HEK293 (cell line): Measurements from ENCODE around the gene TPRG1.

Source experiments
- CTCF ChIP-seq: fragments of 450-650 bp; formaldehyde crosslinking; IDR thresholded peaks from 2 replicates; pipeline ENCODE4 v1.5.1; 2016; ENCODE audit warnings: missing biosample characterization, missing genetic modification characterization
- RBAK ChIP-seq: fragments of 450-650 bp; formaldehyde crosslinking; IDR thresholded peaks from 2 replicates; pipeline ENCODE4 v1.5.1; 2016; ENCODE audit warnings: missing biosample characterization, missing genetic modification characterization
- REST ChIP-seq: fragments of 450-650 bp; formaldehyde crosslinking; IDR thresholded peaks from 2 replicates; pipeline ENCODE4 v1.5.1; 2016; ENCODE audit warnings: missing biosample characterization, missing genetic modification characterization
- TSHZ1 ChIP-seq: fragments of 450-650 bp; formaldehyde crosslinking; IDR thresholded peaks from 2 replicates; pipeline ENCODE4 v1.5.1; 2016; ENCODE audit warnings: missing biosample characterization, missing genetic modification characterization, borderline replicate concordance
- YY1 ChIP-seq: fragments of 450-650 bp; formaldehyde crosslinking; IDR thresholded peaks from 2 replicates; pipeline ENCODE4 v1.5.1; 2018; ENCODE audit warnings: missing biosample characterization, missing genetic modification characterization
- ZBTB26 ChIP-seq: fragments of 450-650 bp; formaldehyde crosslinking; optimal IDR thresholded peaks from 2 replicates; pipeline ENCODE3; 2016; ENCODE audit warnings: missing biosample characterization, mild to moderate bottlenecking, missing genetic modification characterization

- TF ChIP-seq CTCF (tag by site-specific recombination) (no peak), RBAK (no peak), ZBTB26 (tag by site-specific recombination) (no peak), YY1 (tag by site-specific recombination) (no peak), REST (tag by site-specific recombination) (no peak), TSHZ1 (tag by site-specific recombination) (no peak)
Observed at GRCh38 chr3:189300345-189300744, 128.6 kb downstream of the TPRG1 start.
